Endothelial cell of umbilical vein (primary cell): ENCODE measurements around the gene HADHB. TPM values are rescaled to one million over a fixed set of nuclear protein-coding genes. Genes with fewer than 3 reads are reported as not detected.
A peak's percentile ranks its signal among the peaks of the same experiment; 100 is the strongest.

ENCODE experiments used
- Bru-seq: library from RNA; stranded (reverse); fragments of 400-500 nt; gene quantifications from one replicate; lab custom pipeline; 2021; lab: Mats Ljungman, UMichigan
- BruChase-seq, 2 experiments: library from RNA; stranded (reverse); fragments of 400-500 nt; gene quantifications; one replicate each; lab custom pipeline; 2021; lab: Mats Ljungman, UMichigan
- BruUV-seq: library from RNA; stranded (reverse); fragments of 400-500 nt; replicated peaks from 2 replicates; lab custom pipeline; 2021; lab: Mats Ljungman, UMichigan
- CTCF ChIA-PET: fragments of 300-600, 350-600 bp; sonication (Branson Sonifier 250); formaldehyde crosslinking; loops from one replicate; lab custom pipeline; 2021; ENCODE audit warnings: antibody characterized with exemption, inconsistent platforms; lab: Charles Lee
- POLR2A ChIA-PET: fragments of 300-600, 350-600 bp; sonication (Branson Sonifier 250); formaldehyde crosslinking; loops from one replicate; lab custom pipeline; 2021; ENCODE audit warnings: antibody characterized with exemption, inconsistent platforms; lab: Charles Lee
- DNase-seq: peaks from one replicate; pipeline ENCODE4 v3.0.0-alpha.2; 2011; ENCODE audit warnings: low read depth, low spot score
- FAIRE-seq: peaks from 2 replicates; lab custom pipeline; 2011; peaks lifted over from hg19 to GRCh38; lab: Jason Lieb, UNC
- H2AFZ ChIP-seq: 2 replicates; pipeline ENCODE4 v1.6.0; 2012; ENCODE audit warnings: low read depth, low read length, control low read depth, inconsistent platforms
- H3K27ac ChIP-seq: 2 replicates; pipeline ENCODE4 v1.5.1; 2011; ENCODE audit warnings: low read depth, mild to moderate bottlenecking, control low read depth, low read length, moderate library complexity; ENCODE audit not compliant: insufficient read depth
- H3K27me3 ChIP-seq, 2 experiments: 2 replicates each; pipeline versions ENCODE4 v1.6.0 to v1.6.1; 2011; ENCODE audit warnings: low read length in 2 of 2, mixed read lengths in 1 of 2; ENCODE audit not compliant: control insufficient read depth in 2 of 2, insufficient read depth in 2 of 2
- H3K36me3 ChIP-seq, 2 experiments: 2 replicates in 1 of 2; 3 replicates in 1 of 2; pipeline ENCODE4 v1.5.1; 2011; ENCODE audit warnings: low read length in 2 of 2, mild to moderate bottlenecking in 1 of 2, moderate library complexity in 1 of 2; ENCODE audit not compliant: control insufficient read depth in 2 of 2, insufficient read depth in 2 of 2; ENCODE audit errors: extremely low read depth in 1 of 2
- H3K4me1 ChIP-seq: 3 replicates; pipeline ENCODE4 v1.5.1; 2011; ENCODE audit warnings: mild to moderate bottlenecking, low read length; ENCODE audit not compliant: control insufficient read depth, insufficient read depth; ENCODE audit errors: extremely low read depth
- H3K4me2 ChIP-seq: 2 replicates; pipeline ENCODE4 v1.6.1; 2011; ENCODE audit warnings: low read length, control low read depth, mixed read lengths; ENCODE audit not compliant: insufficient read depth
- H3K4me3 ChIP-seq, 3 experiments: fragments of 200-600 bp in 1 of 3; sonication (generic), shearing (Covaris generic) in 1 of 3; replicated peaks in 1 of 3; 2 replicates each; pipeline ENCODE4 v1.5.1; 2011 to 2016; ENCODE audit warnings: control low read depth in 3 of 3, low read length in 3 of 3, mild to moderate bottlenecking in 2 of 3, inconsistent platforms in 1 of 3, low read depth in 1 of 3, moderate library complexity in 1 of 3; ENCODE audit not compliant: insufficient read depth in 1 of 3
- H3K79me2 ChIP-seq: 2 replicates; pipeline ENCODE4 v1.6.0; 2012; ENCODE audit warnings: low read length, inconsistent platforms; ENCODE audit not compliant: control insufficient read depth, insufficient read depth
- H3K9ac ChIP-seq: replicated peaks from 2 replicates; pipeline ENCODE3; 2011; ENCODE audit warnings: low read length, control low read depth; ENCODE audit not compliant: insufficient read depth; ENCODE audit errors: extremely low read depth
- H3K9me1 ChIP-seq: replicated peaks from 3 replicates; pipeline ENCODE4 v1.6.0; 2011; ENCODE audit warnings: mild to moderate bottlenecking, low read length; ENCODE audit not compliant: control insufficient read depth, insufficient read depth; ENCODE audit errors: extremely low read depth
- H3K9me3 ChIP-seq: replicated peaks from 2 replicates; pipeline ENCODE4 v1.5.1; 2012; ENCODE audit warnings: low read length, inconsistent platforms; ENCODE audit not compliant: control insufficient read depth, insufficient read depth
- H4K20me1 ChIP-seq: replicated peaks from 2 replicates; pipeline ENCODE3; 2011; ENCODE audit warnings: mild to moderate bottlenecking, low read length; ENCODE audit not compliant: control insufficient read depth, insufficient read depth; ENCODE audit errors: extremely low read depth
- EZH2 ChIP-seq: IDR thresholded peaks from 2 replicates; pipeline ENCODE4 v1.6.1; 2012; ENCODE audit warnings: borderline replicate concordance, low read depth, mild to moderate bottlenecking, moderate library complexity, low read length, inconsistent platforms; ENCODE audit not compliant: severe bottlenecking
- FOS ChIP-seq: IDR thresholded peaks from 2 replicates; pipeline ENCODE4 v1.6.1; 2011; ENCODE audit warnings: mild to moderate bottlenecking, low read length, moderate library complexity, borderline replicate concordance; ENCODE audit not compliant: insufficient read depth
- GATA2 ChIP-seq: IDR thresholded peaks from 2 replicates; pipeline ENCODE4 v1.7.0; 2011; ENCODE audit warnings: low read depth, mild to moderate bottlenecking, moderate library complexity, mixed read lengths, low read length; ENCODE audit not compliant: insufficient read length, insufficient read depth
- JUN ChIP-seq: IDR thresholded peaks from 2 replicates; pipeline ENCODE4 v1.6.1; 2011; ENCODE audit warnings: borderline replicate concordance, low read depth; ENCODE audit not compliant: insufficient read length, insufficient read depth
- MYC ChIP-seq: IDR thresholded peaks from one replicate; pipeline ENCODE4 v1.6.1; 2011; ENCODE audit warnings: mild to moderate bottlenecking, low read depth, low read length
- POLR2A ChIP-seq: IDR thresholded peaks from 2 replicates; pipeline ENCODE4 v1.6.1; 2012; ENCODE audit warnings: low read depth, mild to moderate bottlenecking, control low read depth, low read length
- POLR2AphosphoS5 ChIP-seq: IDR thresholded peaks from 2 replicates; pipeline ENCODE4 v1.6.1; 2012; ENCODE audit warnings: low read depth, mild to moderate bottlenecking, control low read depth, low read length, moderate library complexity; ENCODE audit not compliant: insufficient read depth
- dilution Hi-C: fragments of 300-500 bp; cut with MboI; formaldehyde crosslinking; loops from one replicate; pipeline ENCODE4 v1.15.0; 2019; ENCODE audit warnings: low sequenced_read_pairs; ENCODE audit not compliant: extremely low pct_ligation_motif_present
- intact Hi-C: fragments of 100-400 bp; cut with micrococcal nuclease; formaldehyde crosslinking; loops from one replicate; pipeline ENCODE4 v1.10.0; 2022
- long read RNA-seq: library from polyadenylated mRNA; stranded (forward); transcript quantifications from one replicate; pipeline ENCODE4 v2.0.0, GENCODE V29; 2021
- polyA minus RNA-seq, 3 experiments: library from RNA; depleted of rRNA, polyadenylated mRNA; stranded (reverse); fragments of >200 nt; gene quantifications; 1 replicate in 1 of 3; 2 replicates in 2 of 3; pipeline ENCODE4 v1.2.3, GENCODE V29; 2011
- polyA plus RNA-seq, 4 experiments: library from polyadenylated mRNA; depleted of rRNA in 3 of 4; stranded (reverse) in 3 of 4; unstranded in 1 of 4; fragments of >200 nt; gene quantifications; 2 replicates each; pipeline versions ENCODE4 v1.2.1 to v1.2.3, GENCODE V29; 2011 to 2012; ENCODE audit warnings: missing spikeins in 1 of 4
- total RNA-seq: library from RNA; stranded (reverse); gene quantifications from 2 replicates; pipeline ENCODE4 v1.2.3, GENCODE V29; 2021
- TF ChIP-seq, protein P1 (sequence below): IDR thresholded peaks from 2 replicates; pipeline ENCODE4 v1.6.1; 2011; ENCODE audit not compliant: insufficient read depth, insufficient read length
- TF ChIP-seq, protein P2 (sequence below), 2 donors: IDR thresholded peaks; 1 replicate in 1 of 2; 2 replicates in 1 of 2; pipeline ENCODE4 v1.5.1; 2011; ENCODE audit warnings: low read length in 2 of 2, mild to moderate bottlenecking in 2 of 2, moderate library complexity in 2 of 2, control low read depth in 1 of 2, inconsistent platforms in 1 of 2, low read depth in 1 of 2; ENCODE audit not compliant: insufficient read depth in 1 of 2; ENCODE audit errors: extremely low read depth in 1 of 2

HADHB gene
- 85.6 and 100 TPM in 2 replicates for total RNA-seq
- 69.7 and 92.9 TPM in 2 replicates for polyA plus RNA-seq
- 77.5 and 86.2 TPM in 2 replicates for polyA plus RNA-seq (2011; cell fraction: cytosol; rRNA removed)
- 79.7 and 85.7 TPM in 2 replicates for polyA plus RNA-seq (2011; cell fraction: nucleus; rRNA removed)
- 101 and 114 TPM in 2 replicates for polyA plus RNA-seq (2012)
- 123 and 157 TPM in 2 replicates for polyA minus RNA-seq
- polyA minus RNA-seq (2011; cell fraction: cytosol; rRNA and poly(A)+ RNA removed) = 39.2 TPM
- 39.9 and 53.3 TPM in 2 replicates for polyA minus RNA-seq (2011; cell fraction: nucleus; rRNA and poly(A)+ RNA removed)
- Bru-seq, nascent RNA = percentile 73 among the genes with signal in this experiment
- percentile 83 among the genes with signal in this experiment for BruChase-seq, experiment 1, labeled RNA remaining after a 6-hour chase
- BruChase-seq, experiment 2, labeled RNA remaining after a 2-hour chase = percentile 80 among the genes with signal in this experiment
- long read RNA-seq, transcript HADHB-201 (16 exons, 2,044 nt) = major isoform, 313 of 376 reads
- long read RNA-seq, partial matches to known transcripts = 36 of 376 reads
- long read RNA-seq, other reads (novel, unspliced or antisense) = 19 of 376 reads

DNA sequence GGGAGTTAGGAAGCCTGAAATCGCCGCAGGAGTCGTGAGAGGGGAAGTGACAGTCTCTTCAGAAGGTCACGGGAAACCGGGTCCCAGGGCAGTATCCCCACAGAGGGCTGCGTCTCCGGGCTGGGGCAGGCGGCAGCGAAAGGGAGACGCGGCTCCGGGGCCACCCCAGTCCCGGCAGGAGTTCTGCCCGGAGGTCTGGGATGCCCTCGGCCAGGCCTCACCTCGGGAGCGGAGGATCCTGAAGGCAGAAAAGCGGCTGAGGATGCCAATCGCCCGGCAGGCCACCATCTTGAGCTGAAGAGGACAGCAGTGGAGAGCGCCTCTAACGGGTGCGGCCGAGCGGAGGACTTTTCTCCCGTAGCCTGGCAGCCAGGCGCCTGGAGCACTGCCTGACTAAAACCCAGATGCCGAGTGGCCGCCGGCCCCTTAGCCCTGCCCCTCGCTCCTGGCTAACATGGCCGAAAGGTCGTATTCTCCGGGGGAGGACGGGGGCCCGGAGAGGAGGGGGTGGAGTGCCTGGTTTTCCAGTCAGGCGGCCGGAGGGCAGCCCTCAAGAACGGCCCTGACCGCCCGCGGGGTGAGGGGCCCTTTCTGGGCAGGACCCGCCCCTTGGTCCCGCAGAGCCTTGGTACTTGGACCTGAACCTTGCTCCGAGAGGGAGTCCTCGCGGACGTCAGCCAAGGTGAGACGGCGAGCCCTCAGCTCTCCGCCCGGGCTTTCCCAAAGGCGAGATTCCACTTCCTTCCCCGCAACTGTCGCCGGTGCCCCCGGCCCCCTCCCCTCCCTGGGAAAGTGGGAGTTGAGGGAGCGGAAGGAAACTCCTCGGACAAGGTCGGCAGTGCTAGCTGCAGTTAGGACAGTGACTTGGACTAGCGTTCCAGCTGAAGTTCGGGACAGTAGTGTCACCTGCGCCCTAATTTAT is at the start of gene HADHB, which contains the start of gene HADHA:
Gene HADHB, plus strand, starts transcription at position 631 of the 922 bp plus-strand sequence. CDS start 9,316 bp downstream, outside the sequence.
Gene HADHA, minus strand, starts transcription at position 324 of the 922 bp plus-strand sequence. Its CDS starts 36 bp downstream, at position 288.
- no TSS peak for BruUV-seq
- DNase-seq = peak; percentile 94
- Histone ChIP-seq H3K36me3 (no peaks in the 10 kb centered on the region), H2AFZ (peak within 1 kb of the TSS; percentile 89), H3K79me2 (peaks cover 93% of the 10 kb centered on the region), H3K4me1 (peaks cover 19% of the 10 kb centered on the region), H3K9me3 (no peaks in the 10 kb centered on the region), H3K9me1 (no peaks in the 10 kb centered on the region), H3K27ac (peak within 1 kb of the TSS; percentile 94), H3K9ac (peak within 1 kb of the TSS; percentile 96), H4K20me1 (peaks cover 4% of the 10 kb centered on the region), H3K27me3 (no peaks in the 10 kb centered on the region), H3K4me2 (peak within 1 kb of the TSS; percentile 99), H3K4me3 (peak within 1 kb of the TSS; percentile 80 to 92 (median 85))
- intact Hi-C loops (loop anchor here (1.0 to 5.0 kb wide), 3 partner anchors 55 to 223 kb away; no protein-coding TSS in a partner anchor), dilution Hi-C loops (no loop called here)
- TF ChIP-seq, protein P1, sequence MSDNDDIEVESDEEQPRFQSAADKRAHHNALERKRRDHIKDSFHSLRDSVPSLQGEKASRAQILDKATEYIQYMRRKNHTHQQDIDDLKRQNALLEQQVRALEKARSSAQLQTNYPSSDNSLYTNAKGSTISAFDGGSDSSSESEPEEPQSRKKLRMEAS = peak; percentile 57
- TF ChIP-seq FOS (peak; percentile 11), GATA2 (no peak), EZH2 (no peak), MYC (no peak), JUN (no peak), POLR2A (peak; percentile 78), POLR2AphosphoS5 (peak; percentile 49)
- TF ChIP-seq, protein P2, sequence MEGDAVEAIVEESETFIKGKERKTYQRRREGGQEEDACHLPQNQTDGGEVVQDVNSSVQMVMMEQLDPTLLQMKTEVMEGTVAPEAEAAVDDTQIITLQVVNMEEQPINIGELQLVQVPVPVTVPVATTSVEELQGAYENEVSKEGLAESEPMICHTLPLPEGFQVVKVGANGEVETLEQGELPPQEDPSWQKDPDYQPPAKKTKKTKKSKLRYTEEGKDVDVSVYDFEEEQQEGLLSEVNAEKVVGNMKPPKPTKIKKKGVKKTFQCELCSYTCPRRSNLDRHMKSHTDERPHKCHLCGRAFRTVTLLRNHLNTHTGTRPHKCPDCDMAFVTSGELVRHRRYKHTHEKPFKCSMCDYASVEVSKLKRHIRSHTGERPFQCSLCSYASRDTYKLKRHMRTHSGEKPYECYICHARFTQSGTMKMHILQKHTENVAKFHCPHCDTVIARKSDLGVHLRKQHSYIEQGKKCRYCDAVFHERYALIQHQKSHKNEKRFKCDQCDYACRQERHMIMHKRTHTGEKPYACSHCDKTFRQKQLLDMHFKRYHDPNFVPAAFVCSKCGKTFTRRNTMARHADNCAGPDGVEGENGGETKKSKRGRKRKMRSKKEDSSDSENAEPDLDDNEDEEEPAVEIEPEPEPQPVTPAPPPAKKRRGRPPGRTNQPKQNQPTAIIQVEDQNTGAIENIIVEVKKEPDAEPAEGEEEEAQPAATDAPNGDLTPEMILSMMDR (IDR thresholded peaks at IDR 0.05; ENCODE audit: extremely low read depth in 1 of 2, insufficient read depth in 1 of 2, low read depth in 1 of 2, low read length in 2 of 2) = peak in 1 of 2 donors; percentile 34
- CTCF ChIA-PET = interaction anchor here (0.6 to 2.2 kb wide), 11 partner anchors 13 to 157 kb away, joined by 3 to 9 read pairs (median 3); no protein-coding TSS in a partner anchor
- peak; percentile 88 for FAIRE-seq
- POLR2A ChIA-PET = interaction anchor here (0.6 to 0.7 kb wide), 2 partner anchors 28 to 68 kb away, joined by 3 to 5 read pairs; no protein-coding TSS in a partner anchor
